GM21360 (cell line): Measurements from ENCODE around the gene NSMCE3.
"Not testable (repeated sequence)": the region's sequence is repeated elsewhere in the genome, so short reads cannot be mapped to it uniquely, and the experiment has no call there.

Experiments
- ATAC-seq: cut with Tn5 transposase; IDR thresholded peaks from one replicate; pipeline ENCODE4 v1.9.1; 2021; ENCODE audit warnings: mild to moderate bottlenecking, moderate library complexity; ENCODE audit not compliant: unreplicated experiment

Gene NSMCE3

GRCh38 chr15:29270976-29271375, 1.4 kb upstream of the NSMCE3 start:
- ATAC-seq = no peak

- ATAC-seq = peak; percentile 16
These were observed 740 bp upstream of the NSMCE3 start for GRCh38 chr15:29270169-29270955.

GRCh38 chr15:29268706-29269484, 727 bp downstream of the NSMCE3 start:
- ATAC-seq = peak; percentile 25

- no peak for ATAC-seq
These were observed 3.5 kb downstream of the NSMCE3 start for GRCh38 chr15:29266052-29266582.

GRCh38 chr15:29263289-29263688, 6.3 kb downstream of the NSMCE3 start:
- no peak for ATAC-seq

- ATAC-seq = no peak
These were observed 6.9 kb downstream of the NSMCE3 start for GRCh38 chr15:29262738-29263137.

- ATAC-seq = no peak
These were observed 8.7 kb downstream of the NSMCE3 start for GRCh38 chr15:29260896-29261295.

GRCh38 chr15:29259233-29259632, 10.4 kb downstream of the NSMCE3 start:
- no peak for ATAC-seq

GRCh38 chr15:29252234-29252633, 17.4 kb downstream of the NSMCE3 start:
- no peak for ATAC-seq

- no peak for ATAC-seq
These were observed 25.1 kb downstream of the NSMCE3 start for GRCh38 chr15:29244544-29244943.

- no peak for ATAC-seq
These were observed 25.5 kb downstream of the NSMCE3 start for GRCh38 chr15:29244123-29244522.

- no peak for ATAC-seq
These were observed 27.0 kb downstream of the NSMCE3 start for GRCh38 chr15:29242456-29243242.

GRCh38 chr15:29241207-29241606, 28.4 kb downstream of the NSMCE3 start:
- ATAC-seq = no peak

- ATAC-seq = no peak
These were observed 30.2 kb downstream of the NSMCE3 start for GRCh38 chr15:29239395-29239794.

- no peak for ATAC-seq
These were observed 36.1 kb downstream of the NSMCE3 start for GRCh38 chr15:29233566-29233965.

- no peak for ATAC-seq
These were observed 43.0 kb downstream of the NSMCE3 start for GRCh38 chr15:29226436-29227208.

- ATAC-seq = no peak
These were observed 43.9 kb downstream of the NSMCE3 start for GRCh38 chr15:29225534-29226234.

- not testable (repeated sequence) for ATAC-seq
These were observed 44.6 kb downstream of the NSMCE3 start for GRCh38 chr15:29224987-29225363.

GRCh38 chr15:29224235-29224986, 45.2 kb downstream of the NSMCE3 start:
- ATAC-seq = not testable (repeated sequence)
